RWPE1 (cell line): ENCODE results near the gene TMEM213.

Experiments
- CTCF ChIA-PET: fragments of 350-600 bp; sonication (Branson Sonifier 250); formaldehyde crosslinking; extraction: SDS; loops from one replicate; lab custom pipeline; 2021; lab: Yijun Ruan, JAX
- POLR2A ChIA-PET: fragments of 400-600 bp; formaldehyde crosslinking; extraction: SDS; loops from one replicate; lab custom pipeline; 2020; ENCODE audit warnings: antibody characterized with exemption; ENCODE audit not compliant: low non-redundant PET; lab: Yijun Ruan, JAX
- DNase-seq: peaks from one replicate; pipeline ENCODE4 v3.0.0; 2012; ENCODE audit warnings: low spot score
- H3K27ac ChIP-seq: fragments of 450-650 bp; 2 replicates; pipeline ENCODE4 v1.5.1; 2017
- TF ChIP-seq, protein P1 (sequence below): fragments of 450-650 bp; conservative IDR thresholded peaks from 2 replicates; pipeline ENCODE4 v1.5.1; 2017; ENCODE audit warnings: low read depth, mild to moderate bottlenecking

The TMEM213 gene

GRCh38 chr7:138832966-138833365, 35.2 kb downstream of the TMEM213 start:
- no peak overlapping the region for H3K27ac ChIP-seq
- TF ChIP-seq, protein P1, sequence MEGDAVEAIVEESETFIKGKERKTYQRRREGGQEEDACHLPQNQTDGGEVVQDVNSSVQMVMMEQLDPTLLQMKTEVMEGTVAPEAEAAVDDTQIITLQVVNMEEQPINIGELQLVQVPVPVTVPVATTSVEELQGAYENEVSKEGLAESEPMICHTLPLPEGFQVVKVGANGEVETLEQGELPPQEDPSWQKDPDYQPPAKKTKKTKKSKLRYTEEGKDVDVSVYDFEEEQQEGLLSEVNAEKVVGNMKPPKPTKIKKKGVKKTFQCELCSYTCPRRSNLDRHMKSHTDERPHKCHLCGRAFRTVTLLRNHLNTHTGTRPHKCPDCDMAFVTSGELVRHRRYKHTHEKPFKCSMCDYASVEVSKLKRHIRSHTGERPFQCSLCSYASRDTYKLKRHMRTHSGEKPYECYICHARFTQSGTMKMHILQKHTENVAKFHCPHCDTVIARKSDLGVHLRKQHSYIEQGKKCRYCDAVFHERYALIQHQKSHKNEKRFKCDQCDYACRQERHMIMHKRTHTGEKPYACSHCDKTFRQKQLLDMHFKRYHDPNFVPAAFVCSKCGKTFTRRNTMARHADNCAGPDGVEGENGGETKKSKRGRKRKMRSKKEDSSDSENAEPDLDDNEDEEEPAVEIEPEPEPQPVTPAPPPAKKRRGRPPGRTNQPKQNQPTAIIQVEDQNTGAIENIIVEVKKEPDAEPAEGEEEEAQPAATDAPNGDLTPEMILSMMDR, result no peak
- POLR2A ChIA-PET, result no interaction called here
- CTCF ChIA-PET, result no interaction called here
- DNase-seq, result no peak

DNA sequence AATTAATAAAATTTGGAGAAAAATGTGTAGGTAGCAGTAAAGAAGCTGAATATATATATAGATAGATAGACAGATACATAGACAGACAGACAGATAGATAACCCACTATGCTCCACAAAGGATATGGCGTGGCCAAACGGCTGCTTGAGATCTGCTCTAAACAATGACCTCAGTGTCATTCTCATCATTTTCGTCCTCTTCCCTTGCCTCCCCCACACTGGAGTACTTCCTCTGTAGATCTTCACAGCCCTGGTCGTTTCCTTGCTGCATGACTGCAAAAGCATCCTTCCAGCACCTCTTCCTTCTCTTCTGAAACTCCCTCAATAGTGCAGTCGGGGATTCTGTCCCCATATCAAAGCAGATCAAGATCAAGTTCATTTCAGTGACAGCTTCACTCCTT, 35.8 kb downstream of the TMEM213 start:
- ChIA-PET CTCF (no interaction called here), POLR2A (no interaction called here)
- no peak overlapping the region for H3K27ac ChIP-seq
- TF ChIP-seq, protein P1, result no peak
- no peak for DNase-seq

DNA sequence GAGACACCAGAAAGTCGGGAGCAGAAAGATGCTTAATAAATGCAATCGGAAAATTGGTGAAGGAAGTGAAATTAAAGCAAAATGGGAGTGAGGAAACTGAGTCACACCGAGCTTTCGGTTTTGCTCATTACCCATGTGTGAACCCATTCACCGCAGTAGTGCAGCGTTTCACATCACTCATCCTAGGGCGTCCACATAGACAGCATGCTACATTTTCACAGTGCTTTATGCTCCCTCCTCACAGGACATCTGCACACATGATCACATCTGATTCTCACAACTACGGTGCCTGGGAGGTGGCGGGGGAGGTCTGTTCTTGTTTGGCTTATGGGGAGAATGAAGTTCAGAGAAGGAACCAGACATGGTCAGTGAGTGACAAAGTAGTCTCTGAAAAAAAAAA, 36.8 kb downstream of the TMEM213 start:
- DNase-seq, result no peak
- ChIA-PET CTCF (no interaction called here), POLR2A (no interaction called here)

GRCh38 chr7:138835087-138835486, 37.3 kb downstream of the TMEM213 start:
- DNase-seq, result no peak
- TF ChIP-seq, protein P1, result no peak
- POLR2A ChIA-PET, result no interaction called here
- CTCF ChIA-PET, result no interaction called here
- H3K27ac ChIP-seq, result no peak overlapping the region

More for the DNA sequence above, 36.8 kb downstream of the TMEM213 start:
- TF ChIP-seq, protein P1, result no peak
- H3K27ac ChIP-seq, result no peak overlapping the region

DNA sequence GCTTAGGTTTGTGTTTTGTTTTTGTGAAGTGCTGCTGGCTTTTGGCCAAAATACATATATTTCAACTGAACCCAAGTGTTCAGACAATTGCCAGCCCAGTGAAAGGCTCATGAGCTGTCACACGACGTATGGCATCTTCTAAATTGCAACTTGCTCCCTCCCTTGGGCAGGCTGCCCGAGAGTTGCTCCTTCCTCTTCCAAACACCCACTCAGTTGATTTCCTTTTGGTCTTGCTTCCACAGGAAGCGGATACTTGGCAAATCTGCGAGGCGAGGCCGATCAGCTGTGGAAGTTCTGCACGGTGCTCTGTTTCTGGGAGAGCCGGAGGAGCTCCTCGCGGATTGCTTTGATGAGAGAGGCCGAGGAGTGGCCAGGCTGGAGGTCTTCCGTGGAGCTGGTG, 39.8 kb downstream of the TMEM213 start:
- ChIA-PET CTCF (no interaction called here), POLR2A (no interaction called here)
- H3K27ac ChIP-seq, result no peak overlapping the region
- TF ChIP-seq, protein P1, result no peak
- DNase-seq, result no peak

DNA sequence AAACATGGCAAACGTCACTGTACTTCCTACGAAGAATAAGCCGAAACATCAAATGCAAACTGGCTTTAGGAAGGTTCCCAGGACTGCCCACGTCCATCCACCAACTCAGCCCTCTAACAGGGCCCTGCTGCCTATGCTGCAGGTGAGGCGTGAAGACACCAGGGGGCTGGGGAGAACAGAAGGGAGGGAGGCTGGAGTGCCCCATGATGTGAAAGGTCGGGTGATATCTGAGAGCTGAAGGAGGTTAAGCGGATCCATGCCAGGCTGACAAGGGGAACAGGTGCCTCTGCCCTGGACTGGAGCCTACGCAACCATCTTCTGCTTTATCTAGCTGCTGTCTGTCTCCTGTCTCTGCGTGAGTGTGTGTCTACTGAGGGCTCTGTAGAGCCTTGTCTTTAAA, 40.4 kb downstream of the TMEM213 start:
- CTCF ChIA-PET, result no interaction called here
- DNase-seq, result no peak
- POLR2A ChIA-PET, result no interaction called here
- TF ChIP-seq, protein P1, result no peak
- H3K27ac ChIP-seq, result no peak overlapping the region

GRCh38 chr7:138842111-138842510, 44.3 kb downstream of the TMEM213 start:
- DNase-seq, result peak; percentile 11
- no peak overlapping the region for H3K27ac ChIP-seq
- POLR2A ChIA-PET, result no interaction called here
- CTCF ChIA-PET, result no interaction called here
- TF ChIP-seq, protein P1, result no peak
